Naive B cell (primary cell): ENCODE results near the gene TBC1D22A. TPM values are rescaled to one million over a fixed set of nuclear protein-coding genes. Genes with fewer than 3 reads are reported as not detected.
A peak's percentile ranks its signal among the peaks of the same experiment; 100 is the strongest.

Experiments
- ATAC-seq, 2 donors: fragments of 150-1000 bp; cut with Tn5 transposase; 2 replicates each; pipeline ENCODE4 v1.10.0; 2021; ENCODE audit warnings: low read depth in 2 of 2, mild to moderate bottlenecking in 2 of 2, moderate library complexity in 2 of 2
- DNase-seq: peaks from one replicate; pipeline ENCODE4 v3.0.0; 2022
- H3K27ac Mint-ChIP-seq, 6 donors: one replicate each; pipeline ENCODE4 v1.8.0; 2020 to 2022; ENCODE audit warnings: mild to moderate bottlenecking in 6 of 6, mixed read lengths in 6 of 6, moderate library complexity in 5 of 6, inconsistent platforms in 2 of 6
- H3K27me3 Mint-ChIP-seq, 3 donors: one replicate each; pipeline ENCODE4 v1.8.0; 2021 to 2022; ENCODE audit warnings: mixed read lengths in 3 of 3, mild to moderate bottlenecking in 1 of 3
- H3K36me3 Mint-ChIP-seq, 2 donors: one replicate each; pipeline ENCODE4 v1.8.0; 2020 to 2022; ENCODE audit warnings: mixed read lengths in 2 of 2, inconsistent platforms in 1 of 2, mild to moderate bottlenecking in 1 of 2
- H3K4me1 Mint-ChIP-seq, 3 donors: one replicate each; pipeline ENCODE4 v1.8.0; 2020 to 2022; ENCODE audit warnings: mixed read lengths in 3 of 3, inconsistent platforms in 1 of 3, mild to moderate bottlenecking in 1 of 3, moderate library complexity in 1 of 3
- H3K4me3 Mint-ChIP-seq, 8 donors: one replicate each; pipeline ENCODE4 v1.8.0; 2020 to 2022; ENCODE audit warnings: mild to moderate bottlenecking in 8 of 8, mixed read lengths in 8 of 8, moderate library complexity in 8 of 8, inconsistent platforms in 2 of 8
- H3K9me3 Mint-ChIP-seq, 7 donors: one replicate each; pipeline ENCODE4 v1.8.0; 2020 to 2022; ENCODE audit warnings: mixed read lengths in 7 of 7, mild to moderate bottlenecking in 5 of 7, inconsistent platforms in 2 of 7, moderate library complexity in 1 of 7
- polyA plus RNA-seq, 6 donors: library from polyadenylated mRNA; unstranded; fragments of 300-500 nt; fragmentation: Illumina TruSeq; gene quantifications; one replicate each; pipeline ENCODE4 v1.2.3, GENCODE V29; 2021; ENCODE audit warnings: low read depth in 6 of 6

Gene TBC1D22A
- polyA plus RNA-seq, 6 donors from 2014 or later = 47.2 to 74.5 (median 62.6) TPM

GRCh38 chr22:46763051-46763705, 728 bp downstream of the TBC1D22A start:
- H3K4me3 Mint-ChIP-seq = peak overlapping the region; percentile 96 to 100 (median 99)
- peaks cover 8 to 12% of the 10 kb centered on the region in 2 donors for H3K36me3 Mint-ChIP-seq
- peak; percentile 66 to 71 for ATAC-seq
- no peaks in the 10 kb centered on the region for H3K27me3 Mint-ChIP-seq
- peaks cover 59 to 75% (median 66%) of the 10 kb centered on the region in 3 donors for H3K4me1 Mint-ChIP-seq
- peak; percentile 79 for DNase-seq
- H3K9me3 Mint-ChIP-seq = no peaks in the 10 kb centered on the region
- peak overlapping the region; percentile 99 to 100 (median 99) for H3K27ac Mint-ChIP-seq

- H3K36me3 Mint-ChIP-seq = peaks cover 8 to 12% of the 10 kb centered on the region in 2 donors
- peak overlapping the region; percentile 81 to 100 (median 94) for H3K27ac Mint-ChIP-seq
- H3K27me3 Mint-ChIP-seq = no peaks in the 10 kb centered on the region
- no peaks in the 10 kb centered on the region for H3K9me3 Mint-ChIP-seq
- H3K4me1 Mint-ChIP-seq = peaks cover 62 to 76% (median 69%) of the 10 kb centered on the region in 3 donors
- ATAC-seq (no peak), DNase-seq (no peak)
- peak overlapping the region; percentile 96 to 100 (median 99) for H3K4me3 Mint-ChIP-seq
Observed at GRCh38 chr22:46764140-46764680, 1.8 kb downstream of the TBC1D22A start.

- no peak for ATAC-seq
Observed at GRCh38 chr22:46764779-46765485, 2.5 kb downstream of the TBC1D22A start.

GRCh38 chr22:46766611-46767010, 4.2 kb downstream of the TBC1D22A start:
- peaks cover 8 to 12% of the 10 kb centered on the region in 2 donors for H3K36me3 Mint-ChIP-seq

More at GRCh38 chr22:46764779-46765485, 2.5 kb downstream of the TBC1D22A start:
- peak overlapping the region in 4 of 6 donors; percentile 81 to 100 (median 99) for H3K27ac Mint-ChIP-seq
- peaks cover 69 to 83% (median 76%) of the 10 kb centered on the region in 3 donors for H3K4me1 Mint-ChIP-seq
- DNase-seq = no peak
- peak overlapping the region; percentile 96 to 100 (median 99) for H3K4me3 Mint-ChIP-seq
- H3K9me3 Mint-ChIP-seq = no peaks in the 10 kb centered on the region
- no peaks in the 10 kb centered on the region for H3K27me3 Mint-ChIP-seq
- H3K36me3 Mint-ChIP-seq = peaks cover 8 to 12% of the 10 kb centered on the region in 2 donors

GRCh38 chr22:46767249-46767985, 5.0 kb downstream of the TBC1D22A start:
- H3K27me3 Mint-ChIP-seq = no peaks in the 10 kb centered on the region
- peaks cover 69 to 86% (median 84%) of the 10 kb centered on the region in 3 donors for H3K4me1 Mint-ChIP-seq
- H3K4me3 Mint-ChIP-seq = peak overlapping the region; percentile 74 to 96 (median 90)
- peaks cover 8 to 12% of the 10 kb centered on the region in 2 donors for H3K36me3 Mint-ChIP-seq
- DNase-seq (no peak), ATAC-seq (no peak)
- no peaks in the 10 kb centered on the region for H3K9me3 Mint-ChIP-seq
- peak overlapping the region; percentile 99 to 100 (median 100) for H3K27ac Mint-ChIP-seq

More at GRCh38 chr22:46766611-46767010, 4.2 kb downstream of the TBC1D22A start:
- ATAC-seq (no peak), DNase-seq (no peak)
- Mint-ChIP-seq H3K9me3 (no peaks in the 10 kb centered on the region), H3K27ac (peak overlapping the region; percentile 52 to 100 (median 91)), H3K4me1 (peaks cover 77 to 92% (median 91%) of the 10 kb centered on the region in 3 donors), H3K27me3 (no peaks in the 10 kb centered on the region), H3K4me3 (peak overlapping the region; percentile 71 to 95 (median 82))

- Mint-ChIP-seq H3K4me3 (peak overlapping the region; percentile 74 to 96 (median 90)), H3K4me1 (peaks cover 68 to 94% (median 88%) of the 10 kb centered on the region in 3 donors)
Observed at GRCh38 chr22:46769191-46769675, 6.8 kb downstream of the TBC1D22A start.

GRCh38 chr22:46769706-46770105, 7.3 kb downstream of the TBC1D22A start:
- DNase-seq (no peak), ATAC-seq (no peak)
- Mint-ChIP-seq H3K36me3 (peaks cover under 1 to 12% of the 10 kb centered on the region in 2 donors), H3K9me3 (no peaks in the 10 kb centered on the region), H3K4me1 (peaks cover 68 to 94% (median 88%) of the 10 kb centered on the region in 3 donors), H3K27me3 (no peaks in the 10 kb centered on the region), H3K27ac (peak overlapping the region; percentile 99 to 100 (median 100)), H3K4me3 (peak overlapping the region; percentile 74 to 96 (median 90))

More at GRCh38 chr22:46769191-46769675, 6.8 kb downstream of the TBC1D22A start:
- ATAC-seq (peak; percentile 37 to 47), DNase-seq (peak; percentile 51)
- H3K27ac Mint-ChIP-seq = peak overlapping the region; percentile 99 to 100 (median 100)
- peaks cover 5 to 12% of the 10 kb centered on the region in 2 donors for H3K36me3 Mint-ChIP-seq
- no peaks in the 10 kb centered on the region for H3K9me3 Mint-ChIP-seq
- H3K27me3 Mint-ChIP-seq = no peaks in the 10 kb centered on the region

- Mint-ChIP-seq H3K4me1 (peaks cover 68 to 94% (median 88%) of the 10 kb centered on the region in 3 donors), H3K4me3 (peak overlapping the region; percentile 76 to 96 (median 91)), H3K9me3 (no peaks in the 10 kb centered on the region), H3K27ac (peak overlapping the region; percentile 99 to 100 (median 100)), H3K27me3 (no peaks in the 10 kb centered on the region), H3K36me3 (peaks cover 0 to 12% of the 10 kb centered on the region in 2 donors)
- ATAC-seq (no peak), DNase-seq (no peak)
Observed at GRCh38 chr22:46770151-46770641, 7.7 kb downstream of the TBC1D22A start.

GRCh38 chr22:46770726-46771125, 8.3 kb downstream of the TBC1D22A start:
- ATAC-seq (peak; percentile 10 to 15), DNase-seq (peak; percentile 69)
- Mint-ChIP-seq H3K4me3 (peak overlapping the region; percentile 76 to 96 (median 88)), H3K27me3 (no peaks in the 10 kb centered on the region), H3K27ac (peak overlapping the region; percentile 98 to 100 (median 100)), H3K9me3 (no peaks in the 10 kb centered on the region), H3K36me3 (peaks cover 0 to 12% of the 10 kb centered on the region in 2 donors), H3K4me1 (peaks cover 72 to 94% (median 88%) of the 10 kb centered on the region in 3 donors)

- H3K4me3 Mint-ChIP-seq = peak overlapping the region; percentile 47 to 93 (median 78)
- ATAC-seq (no peak), DNase-seq (peak; percentile 40)
- H3K27me3 Mint-ChIP-seq = no peaks in the 10 kb centered on the region
- H3K27ac Mint-ChIP-seq = peak overlapping the region; percentile 47 to 98 (median 86)
- H3K4me1 Mint-ChIP-seq = peaks cover 81 to 94% (median 92%) of the 10 kb centered on the region in 3 donors
- no peaks in the 10 kb centered on the region for H3K36me3 Mint-ChIP-seq
- no peaks in the 10 kb centered on the region for H3K9me3 Mint-ChIP-seq
Observed at GRCh38 chr22:46773076-46773475, 10.6 kb downstream of the TBC1D22A start.

- DNase-seq = peak; percentile 75
- peaks cover 71 to 94% (median 90%) of the 10 kb centered on the region in 3 donors for H3K4me1 Mint-ChIP-seq
- peak overlapping the region; percentile 64 to 93 (median 86) for H3K4me3 Mint-ChIP-seq
- H3K36me3 Mint-ChIP-seq = no peaks in the 10 kb centered on the region
- ATAC-seq = peak; percentile 57 to 63
- no peaks in the 10 kb centered on the region for H3K9me3 Mint-ChIP-seq
- H3K27ac Mint-ChIP-seq = peak overlapping the region; percentile 93 to 98 (median 97)
- no peaks in the 10 kb centered on the region for H3K27me3 Mint-ChIP-seq
Observed at GRCh38 chr22:46774253-46774979, 12.0 kb downstream of the TBC1D22A start.
